ENCODE data around the gene RBX1.

DNA sequence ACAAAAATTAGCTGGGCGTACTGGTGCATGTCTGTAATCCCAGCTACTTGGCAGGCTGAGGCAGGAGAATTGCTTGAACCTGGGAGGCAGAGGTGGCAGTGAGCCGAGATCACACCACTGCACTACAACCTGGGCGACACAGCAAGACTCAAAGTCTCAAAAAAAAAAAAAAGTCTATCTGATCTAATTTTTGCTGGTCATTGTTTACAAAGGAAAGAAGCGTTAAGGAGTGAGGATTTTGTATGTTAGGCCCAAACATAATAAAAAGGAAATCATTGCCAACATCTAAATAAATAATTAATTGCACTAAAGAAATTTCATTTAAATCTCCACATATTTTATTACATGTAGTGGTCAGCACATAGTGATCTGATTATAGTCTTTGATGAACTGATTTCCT lies 2.9 kb downstream of the RBX1 start:
- no peak for TF ChIP-seq POLR2A (IDR thresholded peaks at IDR 0.05)
- TF ChIP-seq, protein P1, sequence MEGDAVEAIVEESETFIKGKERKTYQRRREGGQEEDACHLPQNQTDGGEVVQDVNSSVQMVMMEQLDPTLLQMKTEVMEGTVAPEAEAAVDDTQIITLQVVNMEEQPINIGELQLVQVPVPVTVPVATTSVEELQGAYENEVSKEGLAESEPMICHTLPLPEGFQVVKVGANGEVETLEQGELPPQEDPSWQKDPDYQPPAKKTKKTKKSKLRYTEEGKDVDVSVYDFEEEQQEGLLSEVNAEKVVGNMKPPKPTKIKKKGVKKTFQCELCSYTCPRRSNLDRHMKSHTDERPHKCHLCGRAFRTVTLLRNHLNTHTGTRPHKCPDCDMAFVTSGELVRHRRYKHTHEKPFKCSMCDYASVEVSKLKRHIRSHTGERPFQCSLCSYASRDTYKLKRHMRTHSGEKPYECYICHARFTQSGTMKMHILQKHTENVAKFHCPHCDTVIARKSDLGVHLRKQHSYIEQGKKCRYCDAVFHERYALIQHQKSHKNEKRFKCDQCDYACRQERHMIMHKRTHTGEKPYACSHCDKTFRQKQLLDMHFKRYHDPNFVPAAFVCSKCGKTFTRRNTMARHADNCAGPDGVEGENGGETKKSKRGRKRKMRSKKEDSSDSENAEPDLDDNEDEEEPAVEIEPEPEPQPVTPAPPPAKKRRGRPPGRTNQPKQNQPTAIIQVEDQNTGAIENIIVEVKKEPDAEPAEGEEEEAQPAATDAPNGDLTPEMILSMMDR (IDR thresholded peaks at IDR 0.05) = no peak

Measured in gastroesophageal sphincter (tissue), 3 donors.